ENCODE measurements around the gene GARRE1. TPM values are rescaled to one million over a fixed set of nuclear protein-coding genes. Genes with fewer than 3 reads are reported as not detected.
"Not testable (repeated sequence)": the region's sequence is repeated elsewhere in the genome, so short reads cannot be mapped to it uniquely, and the experiment has no call there.

GARRE1 gene
- total RNA-seq, 1 donor from 2014 or later = 14.8 TPM

- Histone ChIP-seq H3K27me3 (ENCODE audit: control insufficient read depth, insufficient read depth, low read length) (no peaks in the 10 kb centered on the region), H3K4me3 (ENCODE audit: low read depth, low read length) (no peak overlapping the region), H3K36me3 (ENCODE audit: control insufficient read depth, insufficient read depth, low read length) (no peaks in the 10 kb centered on the region)
- no peak for DNase-seq (ENCODE audit: low read depth)
- TF ChIP-seq CTCF (IDR thresholded peaks at IDR 0.05; ENCODE audit: insufficient read depth, low read length, poor library complexity, severe bottlenecking) = no peak
Measured at GRCh38 chr19:34243876-34244578, 10.3 kb upstream of the GARRE1 start.

DNA sequence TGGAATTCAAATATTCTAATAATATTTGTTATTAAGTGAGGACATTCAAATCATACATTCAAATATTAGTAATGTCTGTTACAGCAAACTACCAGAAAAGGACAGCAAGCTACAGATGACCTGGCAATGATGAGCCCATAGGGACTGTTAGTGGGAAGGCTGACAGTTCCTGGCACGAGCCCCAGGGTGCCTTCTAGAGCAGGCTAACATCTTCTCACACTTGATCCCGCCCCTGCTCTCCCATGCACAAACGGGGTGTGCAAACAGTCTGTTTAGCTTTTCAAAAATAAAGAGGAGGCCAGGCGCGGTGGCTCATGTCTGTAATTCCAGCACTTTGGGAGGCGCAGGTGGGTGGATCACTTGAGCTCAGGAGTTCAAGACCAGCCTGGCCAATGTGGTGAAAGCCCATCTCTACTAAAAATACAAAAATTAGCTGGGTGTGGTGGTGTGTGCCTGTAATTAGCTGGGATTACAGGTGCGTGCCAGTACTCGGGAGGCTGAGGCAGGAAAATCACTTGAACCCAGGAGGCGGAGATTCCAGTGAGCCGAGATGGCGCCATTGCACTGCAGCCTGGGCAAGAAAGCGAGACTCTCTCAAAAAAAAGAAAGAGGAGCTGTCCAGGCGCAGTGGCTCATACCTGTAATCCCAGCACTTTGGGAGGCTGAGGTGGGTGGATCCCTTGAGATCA, 9.6 kb upstream of the GARRE1 start:
- DNase-seq (ENCODE audit: low read depth) = no peak
- Histone ChIP-seq H3K4me3 (ENCODE audit: low read depth, low read length) (no peak overlapping the region), H3K27me3 (ENCODE audit: control insufficient read depth, insufficient read depth, low read length) (no peaks in the 10 kb centered on the region), H3K36me3 (ENCODE audit: control insufficient read depth, insufficient read depth, low read length) (no peaks in the 10 kb centered on the region)
- TF ChIP-seq CTCF (IDR thresholded peaks at IDR 0.05; ENCODE audit: insufficient read depth, low read length, poor library complexity, severe bottlenecking) = no peak

GRCh38 chr19:34246340-34246739, 8.0 kb upstream of the GARRE1 start:
- TF ChIP-seq CTCF (IDR thresholded peaks at IDR 0.05; ENCODE audit: insufficient read depth, low read length, poor library complexity, severe bottlenecking) = no peak
- H3K36me3 ChIP-seq (ENCODE audit: control insufficient read depth, insufficient read depth, low read length) = no peaks in the 10 kb centered on the region
- DNase-seq (ENCODE audit: low read depth) = no peak
- no peak overlapping the region for H3K4me3 ChIP-seq (ENCODE audit: low read depth, low read length)
- no peaks in the 10 kb centered on the region for H3K27me3 ChIP-seq (ENCODE audit: control insufficient read depth, insufficient read depth, low read length)

- DNase-seq (ENCODE audit: low read depth) = no peak
- Histone ChIP-seq H3K27me3 (ENCODE audit: control insufficient read depth, insufficient read depth, low read length) (no peaks in the 10 kb centered on the region), H3K4me3 (ENCODE audit: low read depth, low read length) (no peak overlapping the region), H3K36me3 (ENCODE audit: control insufficient read depth, insufficient read depth, low read length) (no peaks in the 10 kb centered on the region)
- TF ChIP-seq CTCF (IDR thresholded peaks at IDR 0.05; ENCODE audit: insufficient read depth, low read length, poor library complexity, severe bottlenecking) = no peak
Measured at GRCh38 chr19:34248941-34249340, 5.4 kb upstream of the GARRE1 start.

- H3K36me3 ChIP-seq (ENCODE audit: control insufficient read depth, insufficient read depth, low read length); H3K27me3 ChIP-seq (ENCODE audit: control insufficient read depth, insufficient read depth, low read length); DNase-seq (ENCODE audit: low read depth); H3K4me3 ChIP-seq (ENCODE audit: low read depth, low read length): not testable (repeated sequence)
Measured at GRCh38 chr19:34253167-34253566, 1.2 kb upstream of the GARRE1 start.

- not testable (repeated sequence) for DNase-seq (ENCODE audit: low read depth); H3K36me3 ChIP-seq (ENCODE audit: control insufficient read depth, insufficient read depth, low read length); H3K27me3 ChIP-seq (ENCODE audit: control insufficient read depth, insufficient read depth, low read length)
- peak overlapping the region; percentile 86 for H3K4me3 ChIP-seq (ENCODE audit: low read depth, low read length)
Measured at GRCh38 chr19:34253681-34254045, 691 bp upstream of the GARRE1 start.
